Trophoblast cell (in vitro differentiated cells and primary cell): ENCODE data around the gene TEPSIN.

Experiments
- DNase-seq, 2 donors: peaks; one replicate each; pipeline ENCODE4 v3.0.0-alpha.2; 2016
- H2AFZ ChIP-seq: 2 replicates; pipeline ENCODE4 v1.6.1; 2013; ENCODE audit warnings: low read length, moderate library complexity, mild to moderate bottlenecking; ENCODE audit not compliant: insufficient read depth, poor library complexity
- H2AK5ac ChIP-seq: 2 replicates; pipeline ENCODE4 v1.6.1; 2013; ENCODE audit warnings: mild to moderate bottlenecking, low read length
- H2BK120ac ChIP-seq: 2 replicates; pipeline ENCODE4 v1.6.1; 2013; ENCODE audit warnings: low read length, mild to moderate bottlenecking, moderate library complexity; ENCODE audit not compliant: insufficient read depth, poor library complexity
- H2BK12ac ChIP-seq: 2 replicates; pipeline ENCODE4 v1.6.1; 2013; ENCODE audit warnings: mild to moderate bottlenecking, low read length, moderate library complexity
- H2BK5ac ChIP-seq: 2 replicates; pipeline ENCODE4 v1.6.1; 2013; ENCODE audit warnings: low read length, low read depth, moderate library complexity, mild to moderate bottlenecking; ENCODE audit not compliant: poor library complexity
- H3K14ac ChIP-seq: 2 replicates; pipeline ENCODE4 v1.6.1; 2013; ENCODE audit warnings: mild to moderate bottlenecking, low read length
- H3K18ac ChIP-seq: 2 replicates; pipeline ENCODE4 v1.6.1; 2013; ENCODE audit warnings: mild to moderate bottlenecking, low read length
- H3K23ac ChIP-seq: 2 replicates; pipeline ENCODE4 v1.6.1; 2013; ENCODE audit warnings: low read length
- H3K27ac ChIP-seq: 2 replicates; pipeline ENCODE4 v1.5.1; 2013; ENCODE audit warnings: low read depth, mild to moderate bottlenecking, inconsistent platforms, low read length, moderate library complexity
- H3K27me3 ChIP-seq: 2 replicates; pipeline ENCODE4 v1.6.1; 2013; ENCODE audit warnings: inconsistent platforms, mild to moderate bottlenecking, low read length, moderate library complexity; ENCODE audit not compliant: insufficient read depth
- H3K36me3 ChIP-seq, 2 experiments: 1 replicate in 1 of 2; 2 replicates in 1 of 2; pipeline ENCODE4 v1.6.1; 2013; ENCODE audit warnings: low read length in 2 of 2, mild to moderate bottlenecking in 2 of 2, moderate library complexity in 1 of 2; ENCODE audit not compliant: insufficient read depth in 2 of 2, control insufficient read depth in 1 of 2
- H3K4ac ChIP-seq: 2 replicates; pipeline ENCODE4 v1.6.1; 2013; ENCODE audit warnings: low read depth, mild to moderate bottlenecking, low read length, moderate library complexity
- H3K4me1 ChIP-seq, 2 experiments: 1 replicate in 1 of 2; 2 replicates in 1 of 2; pipeline ENCODE4 v1.6.1; 2013; ENCODE audit warnings: low read length in 2 of 2, mild to moderate bottlenecking in 2 of 2, moderate library complexity in 1 of 2; ENCODE audit not compliant: insufficient read depth in 2 of 2, control insufficient read depth in 1 of 2
- H3K4me2 ChIP-seq: 2 replicates; pipeline ENCODE4 v1.6.1; 2013; ENCODE audit warnings: inconsistent platforms, mild to moderate bottlenecking, low read length, moderate library complexity
- H3K4me3 ChIP-seq: 2 replicates; pipeline ENCODE4 v1.5.1; 2013; ENCODE audit warnings: mild to moderate bottlenecking, low read depth, low read length, inconsistent platforms
- H3K79me1 ChIP-seq: one replicate; pipeline ENCODE4 v1.6.1; 2013; ENCODE audit warnings: low read length
- H3K79me2 ChIP-seq: 2 replicates; pipeline ENCODE4 v1.6.1; 2013; ENCODE audit warnings: low read length, mild to moderate bottlenecking; ENCODE audit not compliant: control insufficient read depth, insufficient read depth, poor library complexity
- H3K9ac ChIP-seq: 2 replicates; pipeline ENCODE4 v1.6.1; 2013; ENCODE audit warnings: mild to moderate bottlenecking, low read length
- H3K9me3 ChIP-seq: 2 replicates; pipeline ENCODE4 v1.6.1; 2013; ENCODE audit warnings: low read depth, mild to moderate bottlenecking, control low read depth, inconsistent platforms, low read length; ENCODE audit not compliant: insufficient read depth
- H4K12ac ChIP-seq: 2 replicates; pipeline ENCODE4 v1.6.1; 2013; ENCODE audit warnings: low read depth, mild to moderate bottlenecking, low read length, moderate library complexity
- H4K8ac ChIP-seq: 2 replicates; pipeline ENCODE4 v1.6.1; 2013; ENCODE audit warnings: low read depth, mild to moderate bottlenecking, low read length, moderate library complexity
- H4K91ac ChIP-seq: one replicate; pipeline ENCODE4 v1.6.1; 2013; ENCODE audit warnings: low read depth, mild to moderate bottlenecking, low read length, moderate library complexity
- WGBS: extraction: QIAGEN DNeasy Blood & Tissue Kit; methylation state at CpG from one replicate; pipeline ENCODE4 v1.1.7; 2013; ENCODE audit warnings: missing lambda C conversion rate; ENCODE audit not compliant: insufficient read length, insufficient coverage; ENCODE audit errors: extremely low coverage; 5-methylcytosine and 5-hydroxymethylcytosine counted together

TEPSIN gene

DNA sequence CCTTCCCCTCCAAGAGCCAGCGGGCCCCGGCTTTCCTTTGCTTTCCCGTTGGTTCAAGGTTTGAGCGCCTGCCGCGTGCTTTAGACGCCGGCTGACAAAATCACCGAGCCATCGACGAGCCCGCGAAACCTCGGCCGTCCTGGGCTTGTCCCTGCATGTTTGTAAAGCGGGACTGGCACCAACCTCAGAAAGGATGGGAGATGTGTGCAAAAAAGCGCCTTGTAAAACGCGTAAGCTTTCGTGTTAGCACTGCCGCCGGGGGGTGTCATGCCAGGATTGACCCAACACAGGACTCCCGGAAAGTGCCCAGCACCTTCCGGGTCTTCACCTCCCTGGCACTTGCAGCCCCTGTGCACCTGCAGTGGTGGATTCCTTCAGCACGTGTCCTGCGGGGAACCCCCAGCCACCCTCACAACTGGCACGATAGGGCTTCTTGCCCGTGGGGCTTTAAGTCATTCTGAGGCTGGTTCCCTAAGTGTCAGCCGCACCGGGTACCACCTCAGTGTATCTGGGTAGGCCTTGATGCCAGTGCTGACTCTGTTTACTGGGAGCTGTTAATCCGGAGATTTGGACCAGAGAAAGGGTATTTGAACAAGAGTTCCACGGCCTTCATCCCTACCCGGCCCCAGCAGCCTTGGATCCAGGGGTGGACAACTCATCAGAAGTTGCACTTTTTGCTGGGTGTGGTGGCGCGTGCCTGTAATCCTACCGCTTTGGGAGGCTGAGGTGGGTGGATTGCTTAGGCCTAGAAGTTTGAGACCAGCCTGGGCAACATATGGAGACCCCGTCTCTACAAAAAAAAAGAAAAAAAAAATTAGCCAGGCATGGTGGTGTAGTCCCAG lies 1.1 kb upstream of the TEPSIN start:
- H2BK5ac ChIP-seq: peak overlapping the region; percentile 68
- H3K4ac ChIP-seq: peak overlapping the region; percentile 89
- peak overlapping the region; percentile 55 for H2BK12ac ChIP-seq
- H3K36me3 ChIP-seq: peaks cover 5 to 6% of the 10 kb centered on the region in 2 experiments
- peak overlapping the region; percentile 78 for H3K9ac ChIP-seq
- H3K18ac ChIP-seq: peak overlapping the region; percentile 71
- H3K4me2 ChIP-seq: peak overlapping the region; percentile 83
- no CpG with 5 or more reads among the region's 37 CpGs for WGBS
- peak overlapping the region; percentile 89 for H3K14ac ChIP-seq
- H2AK5ac ChIP-seq: peak overlapping the region; percentile 57
- DNase-seq: peak in 1 of 2 donors; percentile 13
- peak overlapping the region; percentile 96 for H4K8ac ChIP-seq
- H2BK120ac ChIP-seq: peak overlapping the region; percentile 61
- H3K4me1 ChIP-seq: peaks cover 12 to 18% of the 10 kb centered on the region in 2 experiments
- no peak overlapping the region for H3K27ac ChIP-seq
- no peak overlapping the region for H3K23ac ChIP-seq
- H3K79me1 ChIP-seq: peaks cover 8% of the 10 kb centered on the region
- H4K12ac ChIP-seq: peak overlapping the region; percentile 83
- no peaks in the 10 kb centered on the region for H3K27me3 ChIP-seq
- peak overlapping the region; percentile 94 for H3K4me3 ChIP-seq
- peak overlapping the region; percentile 67 for H2AFZ ChIP-seq
- peaks cover 3% of the 10 kb centered on the region for H3K9me3 ChIP-seq
- H3K79me2 ChIP-seq: peaks cover 10% of the 10 kb centered on the region
- H4K91ac ChIP-seq: peak overlapping the region; percentile 88

DNA sequence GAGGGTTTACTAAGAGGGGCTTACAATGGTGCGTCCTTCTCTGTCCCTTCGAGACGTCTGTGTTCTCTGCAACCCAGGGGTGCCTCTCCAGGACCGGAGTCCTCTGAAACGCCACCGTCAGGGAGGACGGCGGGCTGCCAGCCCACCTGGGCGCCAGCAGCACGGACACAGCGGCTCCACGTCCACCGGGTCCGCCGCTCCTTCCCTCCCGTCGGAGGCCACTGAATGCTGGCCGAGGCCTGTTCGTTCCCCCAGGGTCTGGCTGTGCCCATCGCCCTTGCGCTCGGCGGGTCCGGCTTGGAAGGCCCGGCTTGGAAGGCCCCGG lies 403 bp downstream of the TEPSIN start:
- peaks cover 7 to 12% of the 10 kb centered on the region in 2 experiments for H3K4me1 ChIP-seq
- H2AK5ac ChIP-seq: no peak overlapping the region
- H3K18ac ChIP-seq: peak overlapping the region; percentile 18
- peak overlapping the region; percentile 73 for H2AFZ ChIP-seq
- H3K36me3 ChIP-seq: peaks cover 7 to 8% of the 10 kb centered on the region in 2 experiments
- H3K9me3 ChIP-seq: peaks cover 3% of the 10 kb centered on the region
- peaks cover 8% of the 10 kb centered on the region for H3K79me1 ChIP-seq
- H2BK120ac ChIP-seq: no peak overlapping the region
- H3K23ac ChIP-seq: no peak overlapping the region
- no peak overlapping the region for H3K27ac ChIP-seq
- peak overlapping the region; percentile 71 for H3K4me2 ChIP-seq
- WGBS: no CpG with 5 or more reads among the region's 26 CpGs
- H3K4me3 ChIP-seq: peak overlapping the region; percentile 92
- peak overlapping the region; percentile 32 for H3K14ac ChIP-seq
- DNase-seq: no peak
- H3K9ac ChIP-seq: peak overlapping the region; percentile 80
- H4K12ac ChIP-seq: peak overlapping the region; percentile 14
- H3K27me3 ChIP-seq: no peaks in the 10 kb centered on the region
- peak overlapping the region; percentile 79 for H4K8ac ChIP-seq
- peak overlapping the region; percentile 40 for H4K91ac ChIP-seq
- H2BK5ac ChIP-seq: no peak overlapping the region
- peaks cover 10% of the 10 kb centered on the region for H3K79me2 ChIP-seq
- H3K4ac ChIP-seq: peak overlapping the region; percentile 12
- H2BK12ac ChIP-seq: no peak overlapping the region

- Histone ChIP-seq H2BK5ac (no peak overlapping the region), H3K4ac (no peak overlapping the region), H4K91ac (no peak overlapping the region), H3K14ac (no peak overlapping the region), H2AK5ac (no peak overlapping the region), H4K12ac (no peak overlapping the region), H3K4me1 (peaks cover 7 to 15% of the 10 kb centered on the region in 2 experiments), H3K27me3 (no peaks in the 10 kb centered on the region), H3K79me2 (peaks cover 10% of the 10 kb centered on the region), H3K27ac (no peak overlapping the region), H3K4me3 (peak overlapping the region; percentile 92), H3K9me3 (peaks cover 3% of the 10 kb centered on the region), H3K18ac (no peak overlapping the region), H3K4me2 (peak overlapping the region; percentile 71), H2BK120ac (no peak overlapping the region), H3K9ac (peak overlapping the region; percentile 80), H2BK12ac (no peak overlapping the region), H2AFZ (no peak overlapping the region), H4K8ac (no peak overlapping the region), H3K79me1 (peaks cover 8% of the 10 kb centered on the region), H3K36me3 (peaks cover 10 to 12% of the 10 kb centered on the region in 2 experiments), H3K23ac (no peak overlapping the region)
- DNase-seq: no peak
- WGBS: no CpG with 5 or more reads among the region's 36 CpGs
Measured at GRCh38 chr17:81237591-81238489, 1.0 kb downstream of the TEPSIN start.

DNA sequence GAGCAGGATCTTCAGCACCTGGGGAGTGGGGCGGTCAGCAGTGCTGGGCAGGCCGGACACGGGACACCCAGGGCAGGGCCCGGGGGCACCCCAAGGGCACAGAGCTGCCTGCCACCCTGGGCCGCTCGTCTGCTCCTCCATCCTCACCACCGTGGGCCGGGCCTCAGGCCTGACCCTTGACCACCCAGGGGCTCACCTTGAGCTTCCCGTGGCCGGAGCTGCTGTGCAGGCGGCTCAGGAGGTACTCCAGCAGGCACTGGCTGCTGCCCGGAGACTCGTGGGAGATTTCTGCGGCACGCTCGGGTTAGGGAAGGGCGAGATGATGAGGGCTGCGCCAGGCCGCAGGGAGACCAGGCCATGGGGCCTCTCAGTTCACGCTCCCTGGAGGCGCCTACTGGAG lies 2.1 kb downstream of the TEPSIN start:
- H4K91ac ChIP-seq: no peak overlapping the region
- peaks cover 10 to 20% of the 10 kb centered on the region in 2 experiments for H3K36me3 ChIP-seq
- H3K18ac ChIP-seq: no peak overlapping the region
- no peak overlapping the region for H2BK5ac ChIP-seq
- H3K9me3 ChIP-seq: no peaks in the 10 kb centered on the region
- no peak overlapping the region for H4K12ac ChIP-seq
- no peak overlapping the region for H2AK5ac ChIP-seq
- H3K4me2 ChIP-seq: no peak overlapping the region
- H3K79me2 ChIP-seq: peaks cover 10% of the 10 kb centered on the region
- H2BK120ac ChIP-seq: no peak overlapping the region
- peaks cover 7 to 15% of the 10 kb centered on the region in 2 experiments for H3K4me1 ChIP-seq
- H3K4me3 ChIP-seq: no peak overlapping the region
- H3K23ac ChIP-seq: no peak overlapping the region
- H3K27me3 ChIP-seq: no peaks in the 10 kb centered on the region
- H3K79me1 ChIP-seq: peaks cover 8% of the 10 kb centered on the region
- no peak for DNase-seq
- H3K27ac ChIP-seq: no peak overlapping the region
- no peak overlapping the region for H3K14ac ChIP-seq
- no CpG with 5 or more reads among the region's 21 CpGs for WGBS
- H2BK12ac ChIP-seq: no peak overlapping the region
- no peak overlapping the region for H4K8ac ChIP-seq
- H3K4ac ChIP-seq: no peak overlapping the region
- H2AFZ ChIP-seq: no peak overlapping the region
- H3K9ac ChIP-seq: no peak overlapping the region
